ENCODE results near the gene OR4D2. TPM values are rescaled to one million over a fixed set of nuclear protein-coding genes. Genes with fewer than 3 reads are reported as not detected.

The OR4D2 gene
- total RNA-seq, 1 donor from 2014 or later, result not detected

- H4K20me1 ChIP-seq (ENCODE audit: low read depth), result no peaks in the 10 kb centered on the region
- Mint-ChIP-seq H3K4me3 (no peak overlapping the region), H3K36me3 (no peaks in the 10 kb centered on the region), H3K27me3 (ENCODE audit: insufficient read depth, low read depth) (peaks cover 30% of the 10 kb centered on the region), H3K9me3 (peaks cover 3% of the 10 kb centered on the region), H3K4me1 (peaks cover 3% of the 10 kb centered on the region), H3K27ac (no peak overlapping the region)
- H3K4me2 ChIP-seq, result no peak overlapping the region
- H3K4me1 ChIP-seq, result no peaks in the 10 kb centered on the region
- no peak overlapping the region for H3K4me3 ChIP-seq
- H3K9me3 ChIP-seq (ENCODE audit: low read depth), result no peaks in the 10 kb centered on the region
- DNase-seq (ENCODE audit: low spot score), result no peak
- H3K27ac ChIP-seq, result no peak overlapping the region
- no peak overlapping the region for H2AFZ ChIP-seq (replicated peaks)
- H3K27me3 ChIP-seq, result peaks cover 96% of the 10 kb centered on the region
- TF ChIP-seq CTCF (IDR thresholded peaks at IDR 0.05), result no peak
- TF ChIP-seq EZH2 (IDR thresholded peaks at IDR 0.05), result no peak
- no peak for TF ChIP-seq EZH2phosphoT487 (IDR thresholded peaks at IDR 0.05)
- H3K36me3 ChIP-seq, result no peaks in the 10 kb centered on the region
- H3F3A ChIP-seq (ENCODE audit: low read depth), result peaks cover 10% of the 10 kb centered on the region
- H3K9ac ChIP-seq, result no peak overlapping the region
- no peaks in the 10 kb centered on the region for H3K79me2 ChIP-seq (ENCODE audit: low read depth)
These were observed 8.6 kb upstream of the OR4D2 start for GRCh38 chr17:58158181-58158580.

DNA sequence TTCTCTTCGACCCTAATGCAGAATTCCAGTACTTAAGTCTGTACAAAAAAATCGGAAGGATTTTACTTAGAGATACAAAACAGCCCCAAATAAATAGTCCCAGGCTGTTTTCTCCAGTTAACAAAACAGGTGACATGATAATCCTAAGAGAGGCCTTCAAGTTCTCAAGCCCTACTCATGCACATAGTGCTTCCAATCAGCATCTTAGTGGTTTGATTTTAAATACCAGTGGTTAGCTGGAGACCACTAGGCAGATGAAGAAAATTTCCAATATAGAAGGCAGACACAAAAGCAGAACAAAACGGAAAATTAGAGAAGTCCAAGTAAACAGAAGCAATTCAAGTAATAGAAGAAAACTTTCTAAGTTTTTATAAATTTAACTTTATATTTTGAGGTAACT, 5.2 kb upstream of the OR4D2 start:
- Mint-ChIP-seq H3K9me3 (no peaks in the 10 kb centered on the region), H3K4me1 (peaks cover 3% of the 10 kb centered on the region), H3K36me3 (no peaks in the 10 kb centered on the region), H3K4me3 (no peak overlapping the region), H3K27me3 (ENCODE audit: insufficient read depth, low read depth) (peaks cover 17% of the 10 kb centered on the region), H3K27ac (no peak overlapping the region)
- Histone ChIP-seq H3K4me3 (no peak overlapping the region), H2AFZ (replicated peaks) (no peak overlapping the region), H3K79me2 (ENCODE audit: low read depth) (no peaks in the 10 kb centered on the region), H3K9ac (no peak overlapping the region), H3K4me1 (no peaks in the 10 kb centered on the region), H3K9me3 (ENCODE audit: low read depth) (no peaks in the 10 kb centered on the region), H3K27me3 (peaks cover 96% of the 10 kb centered on the region), H3F3A (ENCODE audit: low read depth) (peaks cover 6% of the 10 kb centered on the region), H3K36me3 (no peaks in the 10 kb centered on the region), H4K20me1 (ENCODE audit: low read depth) (no peaks in the 10 kb centered on the region), H3K27ac (no peak overlapping the region), H3K4me2 (no peak overlapping the region)
- TF ChIP-seq EZH2 (IDR thresholded peaks at IDR 0.05) (no peak), CTCF (IDR thresholded peaks at IDR 0.05) (no peak), EZH2phosphoT487 (IDR thresholded peaks at IDR 0.05) (no peak)
- no peak for DNase-seq (ENCODE audit: low spot score)

DNA sequence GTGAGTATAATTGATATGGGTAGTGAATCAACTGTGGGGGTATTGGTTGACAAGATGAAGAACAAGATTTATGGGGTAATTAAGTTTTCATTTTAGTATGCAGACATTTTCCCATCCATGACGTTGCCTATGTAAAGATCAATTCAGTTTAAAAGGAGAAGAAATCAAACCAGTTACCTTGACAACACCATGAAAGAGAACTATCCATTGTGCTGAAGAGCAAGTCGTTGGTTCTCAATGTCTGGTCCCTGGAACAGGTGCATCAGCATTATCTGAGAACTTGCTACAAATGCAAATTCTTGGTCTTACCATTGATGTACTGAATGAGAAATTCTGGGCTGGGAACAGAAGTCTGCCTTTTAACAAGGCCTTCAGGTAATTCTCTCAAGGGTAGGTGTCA, 801 bp upstream of the OR4D2 start:
- Mint-ChIP-seq H3K9me3 (no peaks in the 10 kb centered on the region), H3K4me3 (no peak overlapping the region), H3K36me3 (no peaks in the 10 kb centered on the region), H3K27me3 (ENCODE audit: insufficient read depth, low read depth) (peaks cover 6% of the 10 kb centered on the region), H3K27ac (no peak overlapping the region), H3K4me1 (no peaks in the 10 kb centered on the region)
- Histone ChIP-seq H3K4me2 (no peak overlapping the region), H3K4me1 (no peaks in the 10 kb centered on the region), H3K27ac (no peak overlapping the region), H3K9me3 (ENCODE audit: low read depth) (no peaks in the 10 kb centered on the region), H3K4me3 (no peak overlapping the region), H3K79me2 (ENCODE audit: low read depth) (no peaks in the 10 kb centered on the region), H3K36me3 (no peaks in the 10 kb centered on the region), H2AFZ (replicated peaks) (no peak overlapping the region), H3K27me3 (peaks cover 96% of the 10 kb centered on the region), H3K9ac (no peak overlapping the region), H4K20me1 (ENCODE audit: low read depth) (no peaks in the 10 kb centered on the region), H3F3A (ENCODE audit: low read depth) (no peaks in the 10 kb centered on the region)
- no peak for DNase-seq (ENCODE audit: low spot score)
- TF ChIP-seq EZH2phosphoT487 (IDR thresholded peaks at IDR 0.05), result no peak
- no peak for TF ChIP-seq EZH2 (IDR thresholded peaks at IDR 0.05)
- TF ChIP-seq CTCF (IDR thresholded peaks at IDR 0.05), result no peak

Data from neural progenitor cell (in vitro differentiated cells).